Measurements from ENCODE around the gene PSMA6. TPM values are rescaled to one million over a fixed set of nuclear protein-coding genes. Genes with fewer than 3 reads are reported as not detected.

Gene PSMA6
- total and polyA plus RNA-seq, 2 of the 13 experiments (the other 11 are each of a cell fraction or from before 2014, with no cell fraction given): 525 to 1,109 TPM

DNA sequence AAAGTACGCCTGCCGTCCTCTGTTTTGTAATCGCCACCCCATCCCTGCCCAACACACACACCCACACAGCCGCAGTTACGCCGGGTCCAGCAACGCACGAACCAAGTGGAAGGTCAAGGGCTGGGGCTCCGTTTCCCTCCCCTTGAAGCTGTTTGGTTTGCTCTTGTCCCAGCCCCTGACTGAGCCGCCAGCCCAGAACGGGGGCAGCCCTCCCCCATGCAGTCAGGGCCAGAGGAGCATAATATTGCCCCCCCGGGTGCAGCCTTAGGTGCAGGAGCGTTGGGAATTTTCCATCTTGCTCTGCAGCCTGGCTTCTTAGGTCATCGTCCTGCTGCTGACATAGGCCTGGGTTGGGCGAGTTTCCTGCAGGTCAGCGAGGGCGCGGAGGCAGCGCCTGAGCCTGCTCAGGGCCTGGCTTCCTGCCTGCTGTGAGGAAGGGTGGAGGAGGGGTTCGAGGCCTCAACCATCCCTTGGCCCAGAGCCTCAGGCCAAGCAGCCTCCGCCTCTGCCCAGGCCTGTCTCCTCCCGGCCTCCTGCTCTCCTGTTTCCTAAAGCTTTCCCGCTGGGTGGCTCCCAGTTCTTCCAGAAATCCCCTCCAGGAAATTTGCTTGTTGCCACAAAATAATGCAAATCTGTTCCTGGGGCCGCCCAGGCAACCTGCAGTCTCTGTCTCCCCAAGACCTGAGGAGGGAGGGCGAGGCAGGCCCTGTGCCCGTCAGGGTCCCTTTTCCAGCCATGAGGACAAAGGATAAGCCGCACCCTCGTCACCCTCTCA, 44.5 kb downstream of the PSMA6 start (continued):
- TF ChIP-seq HNF1A (IDR thresholded peaks at IDR 0.05; ENCODE audit: low read depth) (peak; percentile 70), HNF1A (CRISPR knock-in tag; IDR thresholded peaks at IDR 0.05; ENCODE audit: borderline replicate concordance) (peak; percentile 99), PHF20 (CRISPR knock-in tag; IDR thresholded peaks at IDR 0.05) (no peak), ZNF260 (CRISPR knock-in tag; IDR thresholded peaks at IDR 0.05; ENCODE audit: borderline replicate concordance, low read depth) (no peak), AFF4 (CRISPR knock-in tag; IDR thresholded peaks at IDR 0.05) (no peak), ATF7 (IDR thresholded peaks at IDR 0.05) (no peak), ATF7 (CRISPR knock-in tag; IDR thresholded peaks at IDR 0.05) (peak; percentile 99), RXRA (CRISPR knock-in tag; IDR thresholded peaks at IDR 0.05) (peak; percentile 100), ZNF678 (CRISPR knock-in tag; IDR thresholded peaks at IDR 0.05) (peak; percentile 94; the same call in 1 of the 2 replicates), WIZ (CRISPR knock-in tag; IDR thresholded peaks at IDR 0.05) (peak; percentile 88)
- TF ChIP-seq, protein P1, sequence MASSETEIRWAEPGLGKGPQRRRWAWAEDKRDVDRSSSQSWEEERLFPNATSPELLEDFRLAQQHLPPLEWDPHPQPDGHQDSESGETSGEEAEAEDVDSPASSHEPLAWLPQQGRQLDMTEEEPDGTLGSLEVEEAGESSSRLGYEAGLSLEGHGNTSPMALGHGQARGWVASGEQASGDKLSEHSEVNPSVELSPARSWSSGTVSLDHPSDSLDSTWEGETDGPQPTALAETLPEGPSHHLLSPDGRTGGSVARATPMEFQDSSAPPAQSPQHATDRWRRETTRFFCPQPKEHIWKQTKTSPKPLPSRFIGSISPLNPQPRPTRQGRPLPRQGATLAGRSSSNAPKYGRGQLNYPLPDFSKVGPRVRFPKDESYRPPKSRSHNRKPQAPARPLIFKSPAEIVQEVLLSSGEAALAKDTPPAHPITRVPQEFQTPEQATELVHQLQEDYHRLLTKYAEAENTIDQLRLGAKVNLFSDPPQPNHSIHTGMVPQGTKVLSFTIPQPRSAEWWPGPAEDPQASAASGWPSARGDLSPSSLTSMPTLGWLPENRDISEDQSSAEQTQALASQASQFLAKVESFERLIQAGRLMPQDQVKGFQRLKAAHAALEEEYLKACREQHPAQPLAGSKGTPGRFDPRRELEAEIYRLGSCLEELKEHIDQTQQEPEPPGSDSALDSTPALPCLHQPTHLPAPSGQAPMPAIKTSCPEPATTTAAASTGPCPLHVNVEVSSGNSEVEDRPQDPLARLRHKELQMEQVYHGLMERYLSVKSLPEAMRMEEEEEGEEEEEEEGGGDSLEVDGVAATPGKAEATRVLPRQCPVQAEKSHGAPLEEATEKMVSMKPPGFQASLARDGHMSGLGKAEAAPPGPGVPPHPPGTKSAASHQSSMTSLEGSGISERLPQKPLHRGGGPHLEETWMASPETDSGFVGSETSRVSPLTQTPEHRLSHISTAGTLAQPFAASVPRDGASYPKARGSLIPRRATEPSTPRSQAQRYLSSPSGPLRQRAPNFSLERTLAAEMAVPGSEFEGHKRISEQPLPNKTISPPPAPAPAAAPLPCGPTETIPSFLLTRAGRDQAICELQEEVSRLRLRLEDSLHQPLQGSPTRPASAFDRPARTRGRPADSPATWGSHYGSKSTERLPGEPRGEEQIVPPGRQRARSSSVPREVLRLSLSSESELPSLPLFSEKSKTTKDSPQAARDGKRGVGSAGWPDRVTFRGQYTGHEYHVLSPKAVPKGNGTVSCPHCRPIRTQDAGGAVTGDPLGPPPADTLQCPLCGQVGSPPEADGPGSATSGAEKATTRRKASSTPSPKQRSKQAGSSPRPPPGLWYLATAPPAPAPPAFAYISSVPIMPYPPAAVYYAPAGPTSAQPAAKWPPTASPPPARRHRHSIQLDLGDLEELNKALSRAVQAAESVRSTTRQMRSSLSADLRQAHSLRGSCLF (CRISPR knock-in tag; IDR thresholded peaks at IDR 0.05; ENCODE audit: borderline replicate concordance): peak; percentile 2; the same call in 1 of the 2 replicates
- TF ChIP-seq, protein P2, sequence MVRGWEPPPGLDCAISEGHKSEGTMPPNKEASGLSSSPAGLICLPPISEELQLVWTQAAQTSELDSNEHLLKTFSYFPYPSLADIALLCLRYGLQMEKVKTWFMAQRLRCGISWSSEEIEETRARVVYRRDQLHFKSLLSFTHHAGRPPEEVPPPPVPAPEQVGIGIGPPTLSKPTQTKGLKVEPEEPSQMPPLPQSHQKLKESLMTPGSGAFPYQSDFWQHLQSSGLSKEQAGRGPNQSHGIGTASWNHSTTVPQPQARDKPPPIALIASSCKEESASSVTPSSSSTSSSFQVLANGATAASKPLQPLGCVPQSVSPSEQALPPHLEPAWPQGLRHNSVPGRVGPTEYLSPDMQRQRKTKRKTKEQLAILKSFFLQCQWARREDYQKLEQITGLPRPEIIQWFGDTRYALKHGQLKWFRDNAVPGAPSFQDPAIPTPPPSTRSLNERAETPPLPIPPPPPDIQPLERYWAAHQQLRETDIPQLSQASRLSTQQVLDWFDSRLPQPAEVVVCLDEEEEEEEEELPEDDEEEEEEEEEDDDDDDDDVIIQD (CRISPR knock-in tag; IDR thresholded peaks at IDR 0.05; ENCODE audit: low read depth): peak; percentile 95
- TF ChIP-seq, protein P3, sequence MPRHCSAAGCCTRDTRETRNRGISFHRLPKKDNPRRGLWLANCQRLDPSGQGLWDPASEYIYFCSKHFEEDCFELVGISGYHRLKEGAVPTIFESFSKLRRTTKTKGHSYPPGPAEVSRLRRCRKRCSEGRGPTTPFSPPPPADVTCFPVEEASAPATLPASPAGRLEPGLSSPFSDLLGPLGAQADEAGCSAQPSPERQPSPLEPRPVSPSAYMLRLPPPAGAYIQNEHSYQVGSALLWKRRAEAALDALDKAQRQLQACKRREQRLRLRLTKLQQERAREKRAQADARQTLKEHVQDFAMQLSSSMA (CRISPR knock-in tag; IDR thresholded peaks at IDR 0.05): no peak
